H9 (cell line): ENCODE results near the gene FGF12. TPM values are rescaled to one million over a fixed set of nuclear protein-coding genes. Genes with fewer than 3 reads are reported as not detected.

Source experiments
- DNase-seq: peaks from one replicate; pipeline ENCODE4 v3.0.0-alpha.2; 2017
- H2AFZ ChIP-seq: one replicate; pipeline ENCODE4 v1.6.1; 2013; ENCODE audit warnings: mild to moderate bottlenecking, low read length, control low read depth, moderate library complexity
- H2AK5ac ChIP-seq: 2 replicates; pipeline ENCODE4 v1.6.1; 2013; ENCODE audit warnings: low read length, control low read depth, mixed read lengths; ENCODE audit not compliant: insufficient read length
- H2BK120ac ChIP-seq: one replicate; pipeline ENCODE4 v1.6.1; 2013; ENCODE audit warnings: low read depth, mild to moderate bottlenecking, low read length, control low read depth, inconsistent platforms; ENCODE audit not compliant: poor library complexity, severe bottlenecking
- H2BK12ac ChIP-seq: 2 replicates; pipeline ENCODE4 v1.6.1; 2013; ENCODE audit warnings: low read length, control low read depth, mixed read lengths, low read depth; ENCODE audit not compliant: insufficient read length
- H2BK15ac ChIP-seq: 2 replicates; pipeline ENCODE4 v1.6.1; 2013; ENCODE audit warnings: low read depth, low read length, control low read depth
- H2BK20ac ChIP-seq: one replicate; pipeline ENCODE4 v1.6.1; 2013; ENCODE audit warnings: low read depth, mild to moderate bottlenecking, low read length, control low read depth, inconsistent platforms; ENCODE audit not compliant: poor library complexity, severe bottlenecking
- H2BK5ac ChIP-seq: 2 replicates; pipeline ENCODE4 v1.6.1; 2013; ENCODE audit warnings: low read length, control low read depth, mixed read lengths; ENCODE audit not compliant: insufficient read length
- H3K14ac ChIP-seq: 2 replicates; pipeline ENCODE4 v1.6.1; 2013; ENCODE audit warnings: low read length, control low read depth; ENCODE audit not compliant: insufficient read depth
- H3K18ac ChIP-seq: 2 replicates; pipeline ENCODE4 v1.6.1; 2013; ENCODE audit warnings: low read depth, mild to moderate bottlenecking, mixed read lengths, low read length, control low read depth; ENCODE audit not compliant: insufficient read length
- H3K23ac ChIP-seq: 2 replicates; pipeline ENCODE4 v1.6.1; 2013; ENCODE audit warnings: low read length, control low read depth, mixed read lengths, low read depth; ENCODE audit not compliant: insufficient read length
- H3K23me2 ChIP-seq: 2 replicates; pipeline ENCODE4 v1.6.1; 2013; ENCODE audit warnings: low read depth, mild to moderate bottlenecking, mixed read lengths, low read length, control low read depth; ENCODE audit not compliant: insufficient read length, poor library complexity, severe bottlenecking
- H3K27ac ChIP-seq: 2 replicates; pipeline ENCODE4 v1.5.1; 2013; ENCODE audit warnings: low read length, control low read depth, mixed read lengths, low read depth; ENCODE audit not compliant: insufficient read length
- H3K27me3 ChIP-seq: 2 replicates; pipeline ENCODE4 v1.6.1; 2013; ENCODE audit warnings: low read length, control low read depth, inconsistent platforms; ENCODE audit not compliant: insufficient read depth
- H3K4ac ChIP-seq: 2 replicates; pipeline ENCODE4 v1.6.1; 2013; ENCODE audit warnings: low read depth, mild to moderate bottlenecking, control low read depth, inconsistent platforms, low read length, moderate library complexity
- H3K4me1 ChIP-seq: 2 replicates; pipeline ENCODE4 v1.6.1; 2013; ENCODE audit warnings: low read length, control low read depth, inconsistent platforms; ENCODE audit not compliant: insufficient read depth
- H3K4me2 ChIP-seq: 2 replicates; pipeline ENCODE4 v1.6.1; 2013; ENCODE audit warnings: low read length, control low read depth, mixed read lengths; ENCODE audit not compliant: insufficient read length, insufficient read depth
- H3K56ac ChIP-seq: 2 replicates; pipeline ENCODE4 v1.6.1; 2013; ENCODE audit warnings: low read depth, mild to moderate bottlenecking, mixed read lengths, low read length, control low read depth; ENCODE audit not compliant: insufficient read length
- H3K79me1 ChIP-seq: 2 replicates; pipeline ENCODE4 v1.6.1; 2013; ENCODE audit warnings: low read depth, mild to moderate bottlenecking, moderate library complexity, low read length, control low read depth, inconsistent platforms; ENCODE audit not compliant: insufficient read depth, poor library complexity, severe bottlenecking
- H3K79me2 ChIP-seq: 2 replicates; pipeline ENCODE4 v1.6.1; 2013; ENCODE audit warnings: low read length, control low read depth, inconsistent platforms; ENCODE audit not compliant: insufficient read depth
- H3K9ac ChIP-seq: 2 replicates; pipeline ENCODE4 v1.6.1; 2013; ENCODE audit warnings: low read length, control low read depth, mixed read lengths; ENCODE audit not compliant: insufficient read length; ENCODE audit errors: extremely low read depth
- H3K9me3 ChIP-seq: one replicate; pipeline ENCODE4 v1.6.1; 2013; ENCODE audit warnings: low read depth, low read length, inconsistent platforms; ENCODE audit not compliant: control insufficient read depth
- H3T11ph ChIP-seq: one replicate; pipeline ENCODE4 v1.6.1; 2013; ENCODE audit warnings: mild to moderate bottlenecking, low read length, control low read depth, inconsistent platforms
- H4K20me1 ChIP-seq: one replicate; pipeline ENCODE4 v1.6.1; 2013; ENCODE audit not compliant: control insufficient read depth, insufficient read length, insufficient read depth
- H4K5ac ChIP-seq: 2 replicates; pipeline ENCODE4 v1.6.1; 2013; ENCODE audit warnings: low read depth, mild to moderate bottlenecking, mixed read lengths, low read length, control low read depth; ENCODE audit not compliant: insufficient read length
- H4K8ac ChIP-seq: replicated peaks from 2 replicates; pipeline ENCODE4 v1.6.1; 2013; ENCODE audit warnings: low read length, control low read depth, mixed read lengths, low read depth; ENCODE audit not compliant: insufficient read length
- H4K91ac ChIP-seq: 2 replicates; pipeline ENCODE4 v1.6.1; 2013; ENCODE audit warnings: low read depth, mild to moderate bottlenecking, moderate library complexity, mixed read lengths, low read length, control low read depth; ENCODE audit not compliant: insufficient read length
- H3K27ac Mint-ChIP-seq, 3 experiments: 2 replicates in 2 of 3; 3 replicates in 1 of 3; pipeline ENCODE4 v1.8.0; 2020 to 2021; ENCODE audit warnings: mixed read lengths in 3 of 3, mild to moderate bottlenecking in 1 of 3, moderate library complexity in 1 of 3
- H3K27me3 Mint-ChIP-seq: 2 replicates; pipeline ENCODE4 v1.8.0; 2021; ENCODE audit warnings: low read depth, mild to moderate bottlenecking, moderate library complexity, mixed read lengths
- H3K36me3 Mint-ChIP-seq, 3 experiments: 2 replicates in 2 of 3; 3 replicates in 1 of 3; pipeline ENCODE4 v1.8.0; 2020 to 2021; ENCODE audit warnings: low read depth in 3 of 3, mixed read lengths in 3 of 3; ENCODE audit not compliant: insufficient read depth in 1 of 3
- H3K4me1 Mint-ChIP-seq, 2 experiments: 2 replicates each; pipeline ENCODE4 v1.8.0; 2020; ENCODE audit warnings: mixed read lengths in 2 of 2
- H3K4me3 Mint-ChIP-seq, 2 experiments: 2 replicates in 1 of 2; 3 replicates in 1 of 2; pipeline ENCODE4 v1.8.0; 2020 to 2021; ENCODE audit warnings: mild to moderate bottlenecking in 2 of 2, mixed read lengths in 2 of 2, moderate library complexity in 1 of 2
- H3K9me3 Mint-ChIP-seq, 2 experiments: 2 replicates in 1 of 2; 3 replicates in 1 of 2; pipeline ENCODE4 v1.8.0; 2020; ENCODE audit warnings: mild to moderate bottlenecking in 2 of 2, mixed read lengths in 2 of 2, moderate library complexity in 1 of 2
- CTCF ChIP-seq: fragments of 200-600 bp; sonication (generic); conservative IDR thresholded peaks from 3 replicates; pipeline ENCODE4 v1.8.0; 2021; ENCODE audit warnings: antibody characterized with exemption, mild to moderate bottlenecking
- total RNA-seq: library from RNA; stranded (reverse); gene quantifications from 2 replicates; pipeline ENCODE4 v1.2.1, GENCODE V29; 2021

FGF12 gene
- total RNA-seq, 1 experiment from 2014 or later = 5.6 TPM

GRCh38 chr3:192564611-192565010 is 162.7 kb downstream of the FGF12 start:
- Histone ChIP-seq H3K9me3 (no peaks in the 10 kb centered on the region), H3K4me1 (no peaks in the 10 kb centered on the region), H2BK15ac (no peak overlapping the region), H3K4me2 (no peak overlapping the region), H2BK20ac (no peak overlapping the region), H4K20me1 (no peaks in the 10 kb centered on the region), H3T11ph (no peak overlapping the region), H3K23ac (no peak overlapping the region), H3K14ac (no peak overlapping the region), H3K23me2 (no peaks in the 10 kb centered on the region), H4K91ac (no peak overlapping the region), H3K79me2 (no peaks in the 10 kb centered on the region), H3K56ac (no peak overlapping the region), H4K5ac (no peak overlapping the region), H3K9ac (no peak overlapping the region), H2AK5ac (no peak overlapping the region), H3K18ac (no peak overlapping the region), H3K27ac (no peak overlapping the region), H3K4ac (no peak overlapping the region), H3K79me1 (no peaks in the 10 kb centered on the region), H2AFZ (no peak overlapping the region), H4K8ac (no peak overlapping the region), H2BK12ac (no peak overlapping the region), H3K27me3 (no peaks in the 10 kb centered on the region), H2BK120ac (no peak overlapping the region), H2BK5ac (no peak overlapping the region)
- no peak overlapping the region for H3K4me3 Mint-ChIP-seq
- no peak for DNase-seq
- no peaks in the 10 kb centered on the region for H3K9me3 Mint-ChIP-seq
- H3K4me1 Mint-ChIP-seq = no peaks in the 10 kb centered on the region; a peak in 1 of 4 replicates
- TF ChIP-seq CTCF = no peak
- no peaks in the 10 kb centered on the region for H3K27me3 Mint-ChIP-seq
- no peak overlapping the region for H3K27ac Mint-ChIP-seq
- no peaks in the 10 kb centered on the region for H3K36me3 Mint-ChIP-seq
